MCF 10A (cell line): ENCODE measurements around the gene FRZB. TPM values are rescaled to one million over a fixed set of nuclear protein-coding genes. Genes with fewer than 3 reads are reported as not detected.
"Not testable (repeated sequence)": the region's sequence is repeated elsewhere in the genome, so short reads cannot be mapped to it uniquely, and the experiment has no call there.

ENCODE experiments used
- BruUV-seq: library from RNA; stranded (reverse); fragments of 400-500 nt; replicated peaks from 2 replicates; lab custom pipeline; 2021; lab: Mats Ljungman, UMichigan
- CTCF ChIA-PET: fragments of 300-600 bp; sonication (Branson Sonifier 250); formaldehyde crosslinking; extraction: SDS; loops from one replicate; lab custom pipeline; 2021; ENCODE audit warnings: antibody characterized with exemption, inconsistent platforms; lab: Yijun Ruan, JAX
- POLR2A ChIA-PET: fragments of 300-600, 350-650 bp; sonication (Branson Sonifier 250); formaldehyde crosslinking; extraction: SDS; loops from one replicate; lab custom pipeline; 2020; ENCODE audit warnings: antibody characterized with exemption, inconsistent platforms; lab: Yijun Ruan, JAX
- DNase-seq: peaks from one replicate; pipeline ENCODE4 v3.0.0-alpha.2; 2018; ENCODE audit not compliant: unreplicated experiment
- H3K27ac Mint-ChIP-seq: one replicate; pipeline ENCODE4 v1.8.0; 2022; ENCODE audit warnings: mild to moderate bottlenecking, low read depth, mixed read lengths; ENCODE audit not compliant: unreplicated experiment
- H3K27me3 Mint-ChIP-seq: one replicate; pipeline ENCODE4 v1.8.0; 2022; ENCODE audit warnings: mixed read lengths; ENCODE audit not compliant: insufficient read depth, unreplicated experiment
- H3K36me3 Mint-ChIP-seq: one replicate; pipeline ENCODE4 v1.8.0; 2022; ENCODE audit warnings: mild to moderate bottlenecking, moderate library complexity, mixed read lengths; ENCODE audit not compliant: insufficient read depth, unreplicated experiment
- H3K4me1 Mint-ChIP-seq: one replicate; pipeline ENCODE4 v1.8.0; 2022; ENCODE audit warnings: mixed read lengths; ENCODE audit not compliant: insufficient read depth, unreplicated experiment
- H3K4me3 Mint-ChIP-seq: one replicate; pipeline ENCODE4 v1.8.0; 2022; ENCODE audit warnings: mild to moderate bottlenecking, moderate library complexity, mixed read lengths; ENCODE audit not compliant: unreplicated experiment
- H3K9me3 Mint-ChIP-seq: one replicate; pipeline ENCODE4 v1.8.0; 2022; ENCODE audit warnings: mixed read lengths; ENCODE audit not compliant: unreplicated experiment
- intact Hi-C: fragments of 100-400 bp; cut with micrococcal nuclease; formaldehyde crosslinking; loops from 2 replicates; pipeline ENCODE4 v1.14.1; 2022
- total RNA-seq: library from RNA; stranded (reverse); gene quantifications from 2 replicates; pipeline ENCODE4 v1.2.3, GENCODE V29; 2022
- TF ChIP-seq, protein P1 (sequence below): fragments of 200-600 bp; IDR thresholded peaks from one replicate; pipeline ENCODE4 v1.8.0; 2022; ENCODE audit warnings: antibody characterized with exemption, mild to moderate bottlenecking; ENCODE audit not compliant: unreplicated experiment

Gene FRZB
- total RNA-seq, 1 experiment from 2014 or later = 0.09 TPM

GRCh38 chr2:182887093-182887492 is 20.7 kb upstream of the FRZB start:
- TF ChIP-seq, protein P1, sequence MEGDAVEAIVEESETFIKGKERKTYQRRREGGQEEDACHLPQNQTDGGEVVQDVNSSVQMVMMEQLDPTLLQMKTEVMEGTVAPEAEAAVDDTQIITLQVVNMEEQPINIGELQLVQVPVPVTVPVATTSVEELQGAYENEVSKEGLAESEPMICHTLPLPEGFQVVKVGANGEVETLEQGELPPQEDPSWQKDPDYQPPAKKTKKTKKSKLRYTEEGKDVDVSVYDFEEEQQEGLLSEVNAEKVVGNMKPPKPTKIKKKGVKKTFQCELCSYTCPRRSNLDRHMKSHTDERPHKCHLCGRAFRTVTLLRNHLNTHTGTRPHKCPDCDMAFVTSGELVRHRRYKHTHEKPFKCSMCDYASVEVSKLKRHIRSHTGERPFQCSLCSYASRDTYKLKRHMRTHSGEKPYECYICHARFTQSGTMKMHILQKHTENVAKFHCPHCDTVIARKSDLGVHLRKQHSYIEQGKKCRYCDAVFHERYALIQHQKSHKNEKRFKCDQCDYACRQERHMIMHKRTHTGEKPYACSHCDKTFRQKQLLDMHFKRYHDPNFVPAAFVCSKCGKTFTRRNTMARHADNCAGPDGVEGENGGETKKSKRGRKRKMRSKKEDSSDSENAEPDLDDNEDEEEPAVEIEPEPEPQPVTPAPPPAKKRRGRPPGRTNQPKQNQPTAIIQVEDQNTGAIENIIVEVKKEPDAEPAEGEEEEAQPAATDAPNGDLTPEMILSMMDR = no peak
- POLR2A ChIA-PET = no interaction called here
- intact Hi-C loops = no loop called here
- no TSS peak for BruUV-seq
- no peak overlapping the region for H3K4me3 Mint-ChIP-seq
- no peak overlapping the region for H3K27ac Mint-ChIP-seq
- CTCF ChIA-PET = no interaction called here
- H3K9me3 Mint-ChIP-seq = no peaks in the 10 kb centered on the region
- no peaks in the 10 kb centered on the region for H3K27me3 Mint-ChIP-seq
- H3K36me3 Mint-ChIP-seq = no peaks in the 10 kb centered on the region
- peaks cover 8% of the 10 kb centered on the region for H3K4me1 Mint-ChIP-seq
- DNase-seq = no peak

DNA sequence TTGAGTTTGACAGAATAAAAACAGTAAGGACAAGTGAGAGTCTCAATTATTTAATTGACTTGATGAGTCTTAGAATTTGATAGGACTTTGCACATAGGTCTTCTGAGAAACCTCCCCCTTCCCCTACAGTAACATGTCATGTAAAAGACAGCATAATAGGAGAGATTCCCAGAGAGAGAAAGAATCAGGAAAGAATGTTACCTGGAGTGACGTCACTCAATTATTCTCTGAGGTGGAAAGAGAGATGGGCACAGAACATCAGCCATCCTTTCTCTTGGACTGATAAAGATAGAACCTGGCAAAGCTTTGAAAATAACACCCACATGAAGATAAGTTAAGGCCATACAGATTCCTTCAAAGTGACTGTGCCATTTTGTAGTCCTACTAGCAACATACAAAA is 19.3 kb upstream of the FRZB start:
- POLR2A ChIA-PET = no interaction called here
- no peak for DNase-seq
- intact Hi-C loops = no loop called here

GRCh38 chr2:182883451-182883850 is 17.0 kb upstream of the FRZB start:
- Mint-ChIP-seq H3K27me3 (no peaks in the 10 kb centered on the region), H3K9me3 (peaks cover 4% of the 10 kb centered on the region), H3K4me1 (peaks cover 8% of the 10 kb centered on the region), H3K4me3 (no peak overlapping the region), H3K27ac (peak overlapping the region; percentile 32), H3K36me3 (no peaks in the 10 kb centered on the region)
- ChIA-PET CTCF (no interaction called here), POLR2A (interaction anchor here (0.7 kb wide), 1 partner anchor 661 kb away, joined by 4 read pairs; no protein-coding TSS in a partner anchor)
- TF ChIP-seq, protein P1 = no peak
- BruUV-seq = no TSS peak
- DNase-seq = peak; percentile 56
- intact Hi-C loops = no loop called here

More for the DNA sequence above, 19.3 kb upstream of the FRZB start:
- Mint-ChIP-seq H3K4me1 (peaks cover 8% of the 10 kb centered on the region), H3K36me3 (no peaks in the 10 kb centered on the region), H3K4me3 (no peak overlapping the region), H3K27me3 (no peaks in the 10 kb centered on the region), H3K27ac (no peak overlapping the region), H3K9me3 (no peaks in the 10 kb centered on the region)
- CTCF ChIA-PET = no interaction called here
- no TSS peak for BruUV-seq
- TF ChIP-seq, protein P1 = no peak

GRCh38 chr2:182880100-182880499 is 13.7 kb upstream of the FRZB start:
- H3K4me1 Mint-ChIP-seq, H3K36me3 Mint-ChIP-seq, H3K4me3 Mint-ChIP-seq, intact Hi-C loops, H3K27me3 Mint-ChIP-seq, H3K27ac Mint-ChIP-seq, POLR2A ChIA-PET, DNase-seq, BruUV-seq: not testable (repeated sequence)
- H3K9me3 Mint-ChIP-seq = peaks cover 16% of the 10 kb centered on the region
- CTCF ChIA-PET = interaction anchor here (0.6 kb wide), 1 partner anchor 65 kb away, joined by 5 read pairs; no protein-coding TSS in a partner anchor

GRCh38 chr2:182876653-182877052 is 10.2 kb upstream of the FRZB start:
- H3K4me1 Mint-ChIP-seq, DNase-seq, BruUV-seq, CTCF ChIA-PET, H3K27me3 Mint-ChIP-seq, H3K36me3 Mint-ChIP-seq, H3K4me3 Mint-ChIP-seq, intact Hi-C loops, H3K27ac Mint-ChIP-seq: not testable (repeated sequence)
- POLR2A ChIA-PET = interaction anchor here (0.7 kb wide), 1 partner anchor 469 kb away, joined by 3 read pairs; no protein-coding TSS in a partner anchor
- peaks cover 16% of the 10 kb centered on the region for H3K9me3 Mint-ChIP-seq
